Uterus (tissue), 2 donors: Measurements from ENCODE around the gene MED10.

Source experiments
- POLR2A ChIP-seq, 2 donors: fragments of 450-650 bp; IDR thresholded peaks; one replicate each; pipeline ENCODE4 v1.6.1; 2016; ENCODE audit warnings: antibody characterized with exemption in 2 of 2, mild to moderate bottlenecking in 1 of 2, moderate library complexity in 1 of 2
- TF ChIP-seq, protein P1 (sequence below), 4 experiments: fragments of 200-600 bp in 2 of 4; fragments of 450-650 bp in 2 of 4; sonication (generic) in 2 of 4; IDR thresholded peaks; one replicate each; pipeline ENCODE4 v1.5.1; 2016 to 2019; ENCODE audit warnings: antibody characterized with exemption in 4 of 4, mild to moderate bottlenecking in 2 of 4, moderate library complexity in 1 of 4

DNA sequence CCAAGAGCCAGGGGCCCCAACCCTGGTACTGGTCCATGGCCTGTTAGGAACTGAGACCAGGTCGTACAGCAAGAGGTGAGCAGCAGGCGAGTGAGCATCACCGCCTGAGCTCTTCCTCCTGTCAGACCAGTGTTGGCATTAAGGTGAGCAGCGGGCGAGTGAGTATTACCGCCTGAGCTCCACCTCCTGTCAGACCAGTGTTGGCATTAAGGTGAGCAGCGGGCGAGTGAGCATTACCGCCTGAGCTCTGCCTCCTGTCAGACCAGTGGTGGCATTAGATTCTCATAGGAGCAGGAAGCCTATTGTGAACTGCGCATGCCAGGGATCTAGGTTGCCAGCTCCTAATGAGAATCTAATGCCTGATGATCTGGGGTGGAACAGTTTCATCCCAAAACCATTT is 39.3 kb upstream of the MED10 start:
- TF ChIP-seq, protein P1, sequence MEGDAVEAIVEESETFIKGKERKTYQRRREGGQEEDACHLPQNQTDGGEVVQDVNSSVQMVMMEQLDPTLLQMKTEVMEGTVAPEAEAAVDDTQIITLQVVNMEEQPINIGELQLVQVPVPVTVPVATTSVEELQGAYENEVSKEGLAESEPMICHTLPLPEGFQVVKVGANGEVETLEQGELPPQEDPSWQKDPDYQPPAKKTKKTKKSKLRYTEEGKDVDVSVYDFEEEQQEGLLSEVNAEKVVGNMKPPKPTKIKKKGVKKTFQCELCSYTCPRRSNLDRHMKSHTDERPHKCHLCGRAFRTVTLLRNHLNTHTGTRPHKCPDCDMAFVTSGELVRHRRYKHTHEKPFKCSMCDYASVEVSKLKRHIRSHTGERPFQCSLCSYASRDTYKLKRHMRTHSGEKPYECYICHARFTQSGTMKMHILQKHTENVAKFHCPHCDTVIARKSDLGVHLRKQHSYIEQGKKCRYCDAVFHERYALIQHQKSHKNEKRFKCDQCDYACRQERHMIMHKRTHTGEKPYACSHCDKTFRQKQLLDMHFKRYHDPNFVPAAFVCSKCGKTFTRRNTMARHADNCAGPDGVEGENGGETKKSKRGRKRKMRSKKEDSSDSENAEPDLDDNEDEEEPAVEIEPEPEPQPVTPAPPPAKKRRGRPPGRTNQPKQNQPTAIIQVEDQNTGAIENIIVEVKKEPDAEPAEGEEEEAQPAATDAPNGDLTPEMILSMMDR (IDR thresholded peaks at IDR 0.05), result no peak
- TF ChIP-seq POLR2A (IDR thresholded peaks at IDR 0.05), result no peak
